ENCODE measurements around the gene CMTM5.

- TF ChIP-seq CTCF (IDR thresholded peaks at IDR 0.05) (no peak), POLR2A (IDR thresholded peaks at IDR 0.05) (no peak), POLR2AphosphoS5 (IDR thresholded peaks at IDR 0.05) (no peak)
Measured at GRCh38 chr14:23380976-23381375, 4.1 kb downstream of the CMTM5 start.

All from stomach (tissue), 4 donors.